NT2/D1 (cell line): ENCODE measurements around the gene SCYL3.

Source experiments
- YY1 ChIP-seq: IDR thresholded peaks from 2 replicates; pipeline ENCODE4 v1.6.1; 2011; ENCODE audit not compliant: insufficient read length, insufficient read depth
- ZNF274 ChIP-seq: IDR thresholded peaks from 2 replicates; pipeline ENCODE4 v1.6.1; 2011; ENCODE audit warnings: mild to moderate bottlenecking, low read depth, low read length

GRCh38 chr1:169886422-169886821, 7.3 kb downstream of the SCYL3 start:
- no peak for TF ChIP-seq ZNF274
- TF ChIP-seq YY1: no peak
